ENCODE measurements around the gene ADCY2.

The ADCY2 gene

GRCh38 chr5:7772141-7772540 is 376.2 kb downstream of the ADCY2 start:
- TF ChIP-seq CTCF (IDR thresholded peaks at IDR 0.05), result no peak
- no peak overlapping the region for H3K4me3 ChIP-seq
- H3K36me3 ChIP-seq, result no peaks in the 10 kb centered on the region
- no peaks in the 10 kb centered on the region for H3K9me3 ChIP-seq
- H3K4me1 ChIP-seq, result peaks cover 0 to 8% (median 3%) of the 10 kb centered on the region in 4 donors
- no peak overlapping the region for H3K27ac ChIP-seq
- intact Hi-C loops (cut with DNase I; ENCODE audit: low total_unique reads), result no loop called here
- no peak for DNase-seq
- no peaks in the 10 kb centered on the region for H3K27me3 ChIP-seq

GRCh38 chr5:7773178-7773577 is 377.2 kb downstream of the ADCY2 start:
- H3K27me3 ChIP-seq, result no peaks in the 10 kb centered on the region
- intact Hi-C loops (cut with DNase I; ENCODE audit: low total_unique reads), result no loop called here
- TF ChIP-seq CTCF (IDR thresholded peaks at IDR 0.05), result no peak
- H3K36me3 ChIP-seq, result no peaks in the 10 kb centered on the region
- H3K27ac ChIP-seq, result no peak overlapping the region
- no peak for DNase-seq
- peaks cover 0 to 8% (median 3%) of the 10 kb centered on the region in 4 donors for H3K4me1 ChIP-seq
- no peak overlapping the region for H3K4me3 ChIP-seq
- no peaks in the 10 kb centered on the region for H3K9me3 ChIP-seq

DNA sequence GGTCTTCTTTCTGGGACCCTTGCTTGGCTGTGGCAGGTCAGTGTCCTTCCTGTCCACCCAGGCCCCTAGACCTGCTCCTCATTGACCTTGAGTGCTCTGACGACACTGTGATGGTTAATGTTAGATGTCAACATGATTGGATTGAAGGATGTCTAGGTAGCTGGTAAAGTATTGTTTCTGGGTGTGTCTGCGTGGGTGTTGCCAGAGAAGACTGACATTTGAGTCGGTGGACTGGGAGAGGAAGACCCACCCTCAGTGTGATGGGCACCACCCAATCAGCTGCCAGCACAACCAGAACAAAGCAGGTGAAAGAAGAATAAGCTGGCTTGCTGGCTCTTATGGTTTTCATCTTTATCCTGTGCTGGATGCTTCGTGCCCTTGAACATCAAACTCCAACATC is 380.5 kb downstream of the ADCY2 start:
- H3K27me3 ChIP-seq, result no peaks in the 10 kb centered on the region
- H3K9me3 ChIP-seq, result no peaks in the 10 kb centered on the region
- H3K27ac ChIP-seq, result no peak overlapping the region
- TF ChIP-seq CTCF (IDR thresholded peaks at IDR 0.05), result no peak
- no peaks in the 10 kb centered on the region for H3K36me3 ChIP-seq
- intact Hi-C loops (cut with DNase I; ENCODE audit: low total_unique reads), result no loop called here
- H3K4me3 ChIP-seq, result no peak overlapping the region
- no peak for DNase-seq
- no peaks in the 10 kb centered on the region for H3K4me1 ChIP-seq

DNA sequence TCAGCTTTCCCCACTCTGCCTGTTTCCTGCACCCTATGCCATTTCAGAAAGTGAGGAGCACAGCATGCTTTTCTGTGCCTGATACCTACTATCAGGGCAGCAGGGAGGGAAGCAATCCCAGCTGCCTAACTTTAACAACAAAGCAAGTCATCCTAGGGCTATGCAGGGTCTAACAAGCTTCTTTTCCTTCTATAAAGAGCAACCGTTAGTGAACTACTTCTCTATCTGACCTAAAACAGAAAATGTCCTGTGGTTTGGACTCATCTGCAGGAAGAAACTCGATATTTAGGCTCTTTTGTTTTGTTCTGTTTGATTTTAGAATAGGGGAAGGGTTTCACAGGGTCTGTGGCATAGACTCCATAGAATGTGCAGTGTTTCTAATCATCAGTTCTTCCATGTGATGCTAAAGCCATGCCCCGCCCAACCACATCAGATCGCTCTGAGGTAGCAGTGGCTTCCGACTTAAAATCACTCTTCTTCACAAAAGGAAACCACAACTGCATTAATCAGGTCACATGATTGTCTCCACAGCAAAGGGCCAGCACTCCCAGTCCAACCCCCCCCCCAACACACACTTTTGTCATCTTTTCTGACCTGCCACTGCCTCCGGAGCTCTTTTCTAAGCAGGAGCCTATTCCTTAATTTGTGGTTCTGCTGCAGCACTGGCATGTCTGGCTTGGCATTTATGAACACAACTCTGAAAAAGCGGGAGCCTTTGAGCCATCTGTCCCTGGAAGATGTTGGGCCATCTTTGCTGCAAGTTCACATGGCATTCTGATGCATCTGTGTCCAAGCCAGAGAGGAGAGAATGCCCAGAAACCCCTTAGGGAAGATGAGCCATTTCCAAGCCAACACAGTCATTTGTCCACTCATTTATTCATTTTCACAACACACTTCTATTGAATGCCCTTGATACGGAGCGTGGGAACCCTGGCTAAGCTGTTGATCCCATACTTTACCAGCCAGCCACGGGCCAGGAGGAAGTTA is 383.4 kb downstream of the ADCY2 start:
- no peak overlapping the region for H3K4me3 ChIP-seq
- intact Hi-C loops (cut with DNase I; ENCODE audit: low total_unique reads), result no loop called here
- no peak for TF ChIP-seq CTCF (IDR thresholded peaks at IDR 0.05)
- no peaks in the 10 kb centered on the region for H3K9me3 ChIP-seq
- no peaks in the 10 kb centered on the region for H3K27me3 ChIP-seq
- no peaks in the 10 kb centered on the region for H3K4me1 ChIP-seq
- no peak for DNase-seq
- H3K27ac ChIP-seq, result no peak overlapping the region
- H3K36me3 ChIP-seq, result no peaks in the 10 kb centered on the region

- TF ChIP-seq CTCF (IDR thresholded peaks at IDR 0.05), result no peak
- no peak for DNase-seq
- H3K27me3 ChIP-seq, result no peaks in the 10 kb centered on the region
- H3K4me3 ChIP-seq, result no peak overlapping the region
- intact Hi-C loops (cut with DNase I; ENCODE audit: low total_unique reads), result no loop called here
- H3K27ac ChIP-seq, result no peak overlapping the region
- no peaks in the 10 kb centered on the region for H3K36me3 ChIP-seq
- H3K4me1 ChIP-seq, result no peaks in the 10 kb centered on the region
- no peaks in the 10 kb centered on the region for H3K9me3 ChIP-seq
These were observed 386.0 kb downstream of the ADCY2 start for GRCh38 chr5:7781899-7782298.
